ENCODE measurements around the gene ANAPC15. TPM values are rescaled to one million over a fixed set of nuclear protein-coding genes. Genes with fewer than 3 reads are reported as not detected.
A peak's percentile ranks its signal among the peaks of the same experiment; 100 is the strongest.

The ANAPC15 gene
- total RNA-seq, 1 donor from 2014 or later: 17.8 TPM

GRCh38 chr11:72127923-72128322 lies 15.4 kb upstream of the ANAPC15 start:
- DNase-seq (ENCODE audit: low spot score): no peak
- ATAC-seq: no peak

GRCh38 chr11:72125956-72126355 lies 13.5 kb upstream of the ANAPC15 start:
- DNase-seq (ENCODE audit: low spot score) (no peak), ATAC-seq (no peak)

- DNase-seq (ENCODE audit: low spot score): no peak
- ATAC-seq: no peak
Measured at GRCh38 chr11:72124046-72124445, 11.6 kb upstream of the ANAPC15 start.

- ATAC-seq (no peak), DNase-seq (ENCODE audit: low spot score) (no peak)
Measured at GRCh38 chr11:72123117-72123653, 10.7 kb upstream of the ANAPC15 start.

GRCh38 chr11:72122607-72123006 lies 10.1 kb upstream of the ANAPC15 start:
- no peak for ATAC-seq
- DNase-seq (ENCODE audit: low spot score): no peak

- DNase-seq (ENCODE audit: low spot score) (no peak), ATAC-seq (no peak)
Measured at GRCh38 chr11:72120930-72121329, 8.4 kb upstream of the ANAPC15 start.

GRCh38 chr11:72119198-72119597 lies 6.7 kb upstream of the ANAPC15 start:
- ATAC-seq (no peak), DNase-seq (ENCODE audit: low spot score) (no peak)

- DNase-seq (ENCODE audit: low spot score) (no peak), ATAC-seq (no peak)
Measured at GRCh38 chr11:72116019-72116755, 3.7 kb upstream of the ANAPC15 start.

- no peak for ATAC-seq
Measured at GRCh38 chr11:72114570-72114969, 2.1 kb upstream of the ANAPC15 start.

GRCh38 chr11:72112978-72113808 lies 698 bp upstream of the ANAPC15 start:
- ATAC-seq (no peak), DNase-seq (ENCODE audit: low spot score) (no peak)

More at GRCh38 chr11:72114570-72114969, 2.1 kb upstream of the ANAPC15 start:
- DNase-seq (ENCODE audit: low spot score): no peak

- DNase-seq (ENCODE audit: low spot score) (no peak), ATAC-seq (no peak)
Measured at GRCh38 chr11:72111300-72112142, 974 bp downstream of the ANAPC15 start.

- DNase-seq (ENCODE audit: low spot score): no peak
- ATAC-seq: no peak
Measured at GRCh38 chr11:72105888-72106287, 6.6 kb downstream of the ANAPC15 start, which contains the start of gene TOMT. TOMT (plus strand) TSS chr11:72105924; CDS start chr11:72105952, 28 bp downstream.

GRCh38 chr11:72103754-72104167 lies 8.7 kb downstream of the ANAPC15 start:
- no peak for ATAC-seq
- no peak for DNase-seq (ENCODE audit: low spot score)

- peak; percentile 99 for DNase-seq (ENCODE audit: low spot score)
- peak; percentile 95 for ATAC-seq
Measured at GRCh38 chr11:72102946-72103753, 9.3 kb downstream of the ANAPC15 start, which contains the start of gene LAMTOR1. LAMTOR1 (minus strand) TSS chr11:72103297; CDS start chr11:72103224, 73 bp downstream.

GRCh38 chr11:72102631-72102945 lies 9.9 kb downstream of the ANAPC15 start:
- no peak for DNase-seq (ENCODE audit: low spot score)
- no peak for ATAC-seq

- no peak for DNase-seq (ENCODE audit: low spot score)
- no peak for ATAC-seq
Measured at GRCh38 chr11:72102162-72102561, 10.3 kb downstream of the ANAPC15 start.

GRCh38 chr11:72100462-72100861 lies 12.0 kb downstream of the ANAPC15 start:
- no peak for ATAC-seq

GRCh38 chr11:72100009-72100408 lies 12.5 kb downstream of the ANAPC15 start:
- DNase-seq (ENCODE audit: low spot score) (no peak), ATAC-seq (no peak)

More at GRCh38 chr11:72100462-72100861, 12.0 kb downstream of the ANAPC15 start:
- DNase-seq (ENCODE audit: low spot score): no peak

- no peak for ATAC-seq
Measured at GRCh38 chr11:72098741-72099140, 13.8 kb downstream of the ANAPC15 start.

GRCh38 chr11:72091292-72091691 lies 21.2 kb downstream of the ANAPC15 start:
- peak; percentile 74 for DNase-seq (ENCODE audit: low spot score)
- ATAC-seq: peak; percentile 98

More at GRCh38 chr11:72098741-72099140, 13.8 kb downstream of the ANAPC15 start:
- no peak for DNase-seq (ENCODE audit: low spot score)

All from left lobe of liver (tissue), 2 donors.